ENCODE measurements around the gene FZR1. TPM values are rescaled to one million over a fixed set of nuclear protein-coding genes. Genes with fewer than 3 reads are reported as not detected.
"Not testable (repeated sequence)": the region's sequence is repeated elsewhere in the genome, so short reads cannot be mapped to it uniquely, and the experiment has no call there.

The FZR1 gene
- total and polyA plus RNA-seq, 2 of the 8 experiments (the other 6 are each of a cell fraction or from before 2014, with no cell fraction given): 21.6 to 35.5 TPM

- H3K23me2 ChIP-seq (ENCODE audit: low read depth, low read length); H3K36me3 ChIP-seq (ENCODE audit: control insufficient read depth in 2 of 4, insufficient read depth in 4 of 4, low read length in 3 of 4); H3K27ac ChIP-seq (ENCODE audit: low read depth, low read length); H3K79me2 ChIP-seq (ENCODE audit: control insufficient read depth in 1 of 2, insufficient read depth in 2 of 2, low read length in 2 of 2); H4K8ac ChIP-seq (ENCODE audit: extremely low read depth, insufficient read depth, low read length); H3K14ac ChIP-seq (ENCODE audit: insufficient read length); H2BK12ac ChIP-seq (ENCODE audit: low read depth, low read length); H3K4me2 ChIP-seq (ENCODE audit: insufficient read depth in 1 of 2, low read depth in 2 of 2, low read length in 2 of 2); H4K20me1 ChIP-seq (replicated peaks in 1 of 2; ENCODE audit: control insufficient read depth in 1 of 2, insufficient read depth in 2 of 2, low read length in 2 of 2); FAIRE-seq; H2BK5ac ChIP-seq (ENCODE audit: low read depth, low read length); H4K91ac ChIP-seq (replicated peaks; ENCODE audit: insufficient read length, low read length); H3K79me1 ChIP-seq (ENCODE audit: low read depth, low read length); H4K5ac ChIP-seq (ENCODE audit: insufficient read length, low read depth, low read length); H2BK20ac ChIP-seq (ENCODE audit: low read length); H3K4ac ChIP-seq (replicated peaks; ENCODE audit: insufficient read length, low read depth, low read length); H3K9me3 ChIP-seq (ENCODE audit: insufficient read depth in 2 of 2, low read depth in 1 of 2, low read length in 1 of 2); H2AK5ac ChIP-seq (ENCODE audit: low read depth, low read length); H3K9ac ChIP-seq (replicated peaks in 1 of 4; ENCODE audit: extremely low read depth in 1 of 4, low read depth in 3 of 4, low read length in 3 of 4); H3K4me3 ChIP-seq (ENCODE audit: extremely low read depth in 1 of 4, insufficient read depth in 2 of 4, low read depth in 3 of 4, low read length in 4 of 4); H3K23ac ChIP-seq (ENCODE audit: insufficient read length); H3K56ac ChIP-seq (replicated peaks; ENCODE audit: insufficient read length, low read depth, low read length); H2AFZ ChIP-seq (ENCODE audit: low read length); H3K18ac ChIP-seq (ENCODE audit: extremely low read depth, low read length); H2BK120ac ChIP-seq (replicated peaks; ENCODE audit: low read depth, low read length); POLR2A ChIA-PET (ENCODE audit: partially characterized antibody); H3K27me3 ChIP-seq (replicated peaks in 1 of 4; ENCODE audit: control insufficient read depth in 3 of 4, extremely low read depth in 1 of 4, insufficient read depth in 3 of 4, low read length in 3 of 4); DNase-seq (ENCODE audit: low read depth in 1 of 2, low spot score in 2 of 2); H2BK15ac ChIP-seq (ENCODE audit: low read length); H3K4me1 ChIP-seq (replicated peaks in 1 of 4; ENCODE audit: control insufficient read depth in 3 of 4, insufficient read depth in 4 of 4, low read length in 3 of 4): not testable (repeated sequence)
- CTCF ChIA-PET (ENCODE audit: partially characterized antibody): interaction anchor here (0.6 to 1.5 kb wide), 4 partner anchors 11 to 31 kb away, joined by 3 to 4 read pairs (median 3); partner anchors contain the start of gene TEKTIP1
- 93% methylated on average over 6 of the region's 11 CpGs; no CpG with 5 or more reads in 1 of the 2 experiments for WGBS, 2 experiments (ENCODE audit: extremely low coverage in 1 of 2, insufficient coverage in 1 of 2, insufficient read length in 1 of 2, insufficient replicate concordance in 2 of 2, low coverage in 1 of 2, low lambda C conversion rate in 2 of 2, missing lambda C conversion rate in 1 of 2)
These were observed 63.9 kb downstream of the FZR1 start for GRCh38 chr19:3570042-3570441.
